Femur (tissue), 1 donor: ENCODE measurements around the gene NHS.
A peak's percentile ranks its signal among the peaks of the same experiment; 100 is the strongest.
"Not testable (repeated sequence)": the region's sequence is repeated elsewhere in the genome, so short reads cannot be mapped to it uniquely, and the experiment has no call there.

Source experiments
- DNase-seq: peaks from one replicate; pipeline ENCODE4 v3.0.0-alpha.2; 2017

The NHS gene

GRCh38 chrX:17499512-17499911 lies 124.5 kb downstream of the NHS start:
- no peak for DNase-seq

- DNase-seq = no peak
These were observed 125.2 kb downstream of the NHS start for GRCh38 chrX:17500145-17500579.

GRCh38 chrX:17501746-17502145 lies 126.7 kb downstream of the NHS start:
- DNase-seq = no peak

- not testable (repeated sequence) for DNase-seq
These were observed 131.4 kb downstream of the NHS start for GRCh38 chrX:17506352-17506751.

- no peak for DNase-seq
These were observed 136.6 kb downstream of the NHS start for GRCh38 chrX:17511556-17511955.

GRCh38 chrX:17519358-17519757 lies 144.4 kb downstream of the NHS start:
- peak; percentile 35 for DNase-seq

- no peak for DNase-seq
These were observed 145.1 kb downstream of the NHS start for GRCh38 chrX:17520016-17520615.

- no peak for DNase-seq
These were observed 147.1 kb downstream of the NHS start for GRCh38 chrX:17521871-17522693.

GRCh38 chrX:17525266-17525665 lies 150.3 kb downstream of the NHS start:
- DNase-seq = no peak

GRCh38 chrX:17525762-17526555 lies 151.0 kb downstream of the NHS start:
- DNase-seq = no peak

GRCh38 chrX:17527135-17527701 lies 152.2 kb downstream of the NHS start:
- DNase-seq = no peak

- no peak for DNase-seq
These were observed 152.9 kb downstream of the NHS start for GRCh38 chrX:17527922-17528321.

GRCh38 chrX:17529151-17529745 lies 154.2 kb downstream of the NHS start:
- DNase-seq = no peak

- no peak for DNase-seq
These were observed 156.5 kb downstream of the NHS start for GRCh38 chrX:17531500-17531899.

GRCh38 chrX:17535229-17535628 lies 160.2 kb downstream of the NHS start:
- no peak for DNase-seq

- no peak for DNase-seq
These were observed 162.8 kb downstream of the NHS start for GRCh38 chrX:17537723-17538243.

- no peak for DNase-seq
These were observed 167.1 kb downstream of the NHS start for GRCh38 chrX:17542123-17542522.

- no peak for DNase-seq
These were observed 169.8 kb downstream of the NHS start for GRCh38 chrX:17544821-17545220.

GRCh38 chrX:17546356-17546755 lies 171.4 kb downstream of the NHS start:
- no peak for DNase-seq

- DNase-seq = no peak
These were observed 172.7 kb downstream of the NHS start for GRCh38 chrX:17547658-17548057.

- DNase-seq = no peak
These were observed 174.2 kb downstream of the NHS start for GRCh38 chrX:17549107-17549651.

- no peak for DNase-seq
These were observed 175.0 kb downstream of the NHS start for GRCh38 chrX:17550011-17550410.
